Left ventricle myocardium inferior (tissue), 1 donor: ENCODE data around the gene ETFB. TPM values are rescaled to one million over a fixed set of nuclear protein-coding genes. Genes with fewer than 3 reads are reported as not detected.

ENCODE experiments used
- DNase-seq: peaks from one replicate; pipeline ENCODE4 v3.0.0-alpha.2; 2020
- H3K27ac ChIP-seq: fragments of 200-600 bp; replicated peaks from 2 replicates; pipeline ENCODE4 v1.8.0; 2021
- H3K27me3 ChIP-seq: fragments of 200-600 bp; 2 replicates; pipeline ENCODE4 v1.8.0; 2021; ENCODE audit warnings: low read depth
- H3K36me3 ChIP-seq: fragments of 200-600 bp; 2 replicates; pipeline ENCODE4 v1.8.0; 2021
- H3K4me1 ChIP-seq: fragments of 200-600 bp; 2 replicates; pipeline ENCODE4 v1.8.0; 2021
- H3K4me3 ChIP-seq: fragments of 200-600 bp; 2 replicates; pipeline ENCODE4 v1.8.0; 2021; ENCODE audit warnings: mild to moderate bottlenecking, moderate library complexity
- H3K9me3 ChIP-seq: fragments of 200-600 bp; replicated peaks from 2 replicates; pipeline ENCODE4 v1.8.0; 2021
- intact Hi-C: fragments of 100-400 bp; cut with micrococcal nuclease; formaldehyde crosslinking; loops from one replicate; pipeline ENCODE4 v1.11.0; 2022
- total RNA-seq: library from RNA; stranded (reverse); fragmentation: NEBNext Ultra II Directional; extraction: Animal tissue kit (Norgen Biotek cat#: 25700); gene quantifications from one replicate; pipeline ENCODE4 v1.2.1, GENCODE V29; 2021
- TF ChIP-seq, protein P1 (sequence below): fragments of 200-600 bp; IDR thresholded peaks from 2 replicates; pipeline ENCODE4 v1.8.0; 2021; ENCODE audit warnings: antibody characterized with exemption, mild to moderate bottlenecking, borderline replicate concordance
- donor health status: DM: no; HTN: yes; CAD: no; lungs with severe emphysema.

ETFB gene
- total RNA-seq, 1 donor from 2014 or later = 365 TPM

DNA sequence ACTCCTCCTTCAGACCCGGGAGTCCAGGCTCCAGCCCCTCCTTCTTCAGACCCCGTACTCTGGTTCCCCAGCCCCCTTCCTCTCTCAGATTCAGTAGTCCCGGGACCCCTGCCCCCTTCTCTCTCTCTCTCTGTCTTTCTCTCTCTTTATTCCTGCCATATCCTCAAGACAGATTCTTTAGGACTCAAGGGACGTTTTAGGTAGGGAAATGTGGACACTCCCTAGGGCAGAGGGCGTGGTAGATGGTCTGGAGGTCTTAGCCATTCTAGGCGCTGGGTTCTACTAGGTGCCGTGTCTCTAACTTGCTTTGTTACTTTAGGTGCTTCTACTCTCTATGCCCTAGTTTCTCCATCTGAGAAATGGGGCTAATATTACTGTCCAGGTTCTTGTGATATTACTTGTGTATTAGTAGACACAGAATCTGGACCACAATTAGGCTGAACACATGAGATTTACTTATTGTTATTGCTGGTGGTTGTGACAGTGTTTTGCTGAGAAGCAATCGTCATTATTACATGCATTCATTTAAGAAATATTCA is 25.0 kb upstream of the ETFB start:
- Histone ChIP-seq H3K27ac (no peak overlapping the region), H3K4me3 (no peak overlapping the region), H3K9me3 (no peaks in the 10 kb centered on the region), H3K4me1 (peaks cover 10% of the 10 kb centered on the region), H3K36me3 (no peaks in the 10 kb centered on the region), H3K27me3 (peaks cover 18% of the 10 kb centered on the region)
- no peak for DNase-seq
- TF ChIP-seq, protein P1, sequence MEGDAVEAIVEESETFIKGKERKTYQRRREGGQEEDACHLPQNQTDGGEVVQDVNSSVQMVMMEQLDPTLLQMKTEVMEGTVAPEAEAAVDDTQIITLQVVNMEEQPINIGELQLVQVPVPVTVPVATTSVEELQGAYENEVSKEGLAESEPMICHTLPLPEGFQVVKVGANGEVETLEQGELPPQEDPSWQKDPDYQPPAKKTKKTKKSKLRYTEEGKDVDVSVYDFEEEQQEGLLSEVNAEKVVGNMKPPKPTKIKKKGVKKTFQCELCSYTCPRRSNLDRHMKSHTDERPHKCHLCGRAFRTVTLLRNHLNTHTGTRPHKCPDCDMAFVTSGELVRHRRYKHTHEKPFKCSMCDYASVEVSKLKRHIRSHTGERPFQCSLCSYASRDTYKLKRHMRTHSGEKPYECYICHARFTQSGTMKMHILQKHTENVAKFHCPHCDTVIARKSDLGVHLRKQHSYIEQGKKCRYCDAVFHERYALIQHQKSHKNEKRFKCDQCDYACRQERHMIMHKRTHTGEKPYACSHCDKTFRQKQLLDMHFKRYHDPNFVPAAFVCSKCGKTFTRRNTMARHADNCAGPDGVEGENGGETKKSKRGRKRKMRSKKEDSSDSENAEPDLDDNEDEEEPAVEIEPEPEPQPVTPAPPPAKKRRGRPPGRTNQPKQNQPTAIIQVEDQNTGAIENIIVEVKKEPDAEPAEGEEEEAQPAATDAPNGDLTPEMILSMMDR = no peak
- intact Hi-C loops = no loop called here

- DNase-seq = no peak
- TF ChIP-seq, protein P1 = no peak
- H3K36me3 ChIP-seq = no peaks in the 10 kb centered on the region
- H3K9me3 ChIP-seq = no peaks in the 10 kb centered on the region
- peaks cover 18% of the 10 kb centered on the region for H3K27me3 ChIP-seq
- H3K4me3 ChIP-seq = no peak overlapping the region
- no peak overlapping the region for H3K27ac ChIP-seq
- intact Hi-C loops = no loop called here
- peaks cover 4% of the 10 kb centered on the region for H3K4me1 ChIP-seq
Observed at GRCh38 chr19:51389143-51389542, 23.0 kb upstream of the ETFB start.

- DNase-seq = no peak
- Histone ChIP-seq H3K4me3 (no peak within 1 kb of the TSS), H3K27me3 (peaks cover 18% of the 10 kb centered on the region), H3K4me1 (no peaks in the 10 kb centered on the region), H3K36me3 (no peaks in the 10 kb centered on the region), H3K9me3 (no peaks in the 10 kb centered on the region), H3K27ac (no peak within 1 kb of the TSS)
- intact Hi-C loops = no loop called here
- TF ChIP-seq, protein P1 = no peak
Observed at GRCh38 chr19:51387924-51388389, 21.8 kb upstream of the ETFB start, which contains the start of gene LIM2. Gene LIM2, minus strand, starts transcription at chr19:51387974. Its CDS starts 531 bp downstream, at chr19:51387443.

GRCh38 chr19:51386882-51387520 is 20.8 kb upstream of the ETFB start:
- Histone ChIP-seq H3K4me1 (no peaks in the 10 kb centered on the region), H3K27ac (no peak overlapping the region), H3K27me3 (peaks cover 18% of the 10 kb centered on the region), H3K4me3 (no peak overlapping the region), H3K9me3 (no peaks in the 10 kb centered on the region), H3K36me3 (no peaks in the 10 kb centered on the region)
- intact Hi-C loops = no loop called here
- DNase-seq = no peak
- TF ChIP-seq, protein P1 = no peak

DNA sequence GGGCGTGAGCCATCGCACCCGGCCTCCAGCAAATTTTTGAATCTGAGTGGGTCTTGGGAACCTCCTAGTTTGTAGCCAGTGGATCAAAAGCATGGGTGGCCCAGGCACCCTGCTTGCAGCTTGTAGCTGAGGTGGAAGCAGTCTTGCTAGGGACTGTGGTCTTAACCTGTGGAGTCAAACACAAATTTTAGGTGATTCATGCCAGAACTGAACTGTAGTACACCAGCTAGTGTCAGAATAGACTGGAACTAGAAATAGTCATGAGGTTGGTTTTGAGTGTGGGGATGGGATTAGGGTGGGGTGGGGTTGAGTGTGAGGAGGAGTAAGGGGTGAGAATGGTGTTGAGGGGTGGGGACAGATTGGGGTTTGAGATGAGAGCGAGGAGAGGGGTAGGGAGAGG is 15.8 kb upstream of the ETFB start:
- no peak for DNase-seq
- intact Hi-C loops = no loop called here

More for the DNA sequence above, 15.8 kb upstream of the ETFB start:
- Histone ChIP-seq H3K27me3 (no peaks in the 10 kb centered on the region), H3K9me3 (peaks cover 7% of the 10 kb centered on the region), H3K4me3 (no peak overlapping the region), H3K27ac (no peak overlapping the region), H3K36me3 (no peaks in the 10 kb centered on the region), H3K4me1 (no peaks in the 10 kb centered on the region)
- TF ChIP-seq, protein P1 = no peak
